HG03575 (cell line): ENCODE results near the gene BTC.
"Not testable (repeated sequence)": the region's sequence is repeated elsewhere in the genome, so short reads cannot be mapped to it uniquely, and the experiment has no call there.

ENCODE experiments used
- ATAC-seq: cut with Tn5 transposase; IDR thresholded peaks from one replicate; pipeline ENCODE4 v1.9.1; 2021; ENCODE audit not compliant: unreplicated experiment, insufficient number of reproducible peaks, low FRiP score; ENCODE audit errors: extremely low read depth

The BTC gene

GRCh38 chr4:74768857-74769525 is 25.3 kb downstream of the BTC start:
- ATAC-seq, result no peak

GRCh38 chr4:74764119-74764518 is 30.2 kb downstream of the BTC start:
- no peak for ATAC-seq

GRCh38 chr4:74758551-74759145 is 35.7 kb downstream of the BTC start:
- ATAC-seq, result no peak

- no peak for ATAC-seq
Measured at GRCh38 chr4:74757136-74757535, 37.2 kb downstream of the BTC start.

- ATAC-seq, result no peak
Measured at GRCh38 chr4:74755486-74755885, 38.8 kb downstream of the BTC start.

DNA sequence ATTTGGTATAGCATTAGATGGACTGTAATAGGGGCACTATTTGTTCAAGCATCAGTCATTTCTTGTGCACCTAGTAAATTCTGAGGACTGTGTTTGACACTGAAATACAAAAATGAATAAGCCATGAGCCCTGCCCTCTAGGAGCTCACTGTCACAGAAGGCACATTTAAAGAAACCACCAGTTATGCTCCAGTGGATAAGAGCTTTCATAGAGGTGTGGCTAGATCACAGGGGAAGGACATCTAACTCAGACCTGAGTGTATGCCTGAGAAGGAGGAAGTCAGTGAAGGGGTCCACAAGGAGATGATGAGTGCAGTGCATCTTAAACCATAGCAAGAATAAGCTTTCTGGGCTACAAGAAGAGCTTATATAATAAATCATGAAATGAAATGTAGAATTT is 40.1 kb downstream of the BTC start:
- ATAC-seq, result no peak

DNA sequence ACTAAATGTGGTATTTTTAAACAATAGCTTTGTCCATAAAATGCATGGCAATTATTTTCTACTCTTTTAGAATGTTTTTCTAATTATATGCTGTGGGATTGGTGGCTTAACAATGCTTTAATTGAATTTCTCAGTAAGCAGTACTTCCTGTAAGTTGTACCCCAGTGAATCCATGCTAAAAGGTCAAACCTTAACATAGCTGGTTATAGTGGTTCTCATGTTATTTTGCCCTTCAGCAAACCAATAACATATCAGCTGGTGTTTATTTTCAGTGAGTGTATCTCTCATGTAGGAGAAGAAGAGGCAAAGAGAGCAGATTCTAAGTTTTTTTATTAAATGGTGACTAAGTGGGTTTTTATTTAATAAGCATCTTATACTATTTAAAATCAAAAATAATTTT is 41.5 kb downstream of the BTC start:
- no peak for ATAC-seq

DNA sequence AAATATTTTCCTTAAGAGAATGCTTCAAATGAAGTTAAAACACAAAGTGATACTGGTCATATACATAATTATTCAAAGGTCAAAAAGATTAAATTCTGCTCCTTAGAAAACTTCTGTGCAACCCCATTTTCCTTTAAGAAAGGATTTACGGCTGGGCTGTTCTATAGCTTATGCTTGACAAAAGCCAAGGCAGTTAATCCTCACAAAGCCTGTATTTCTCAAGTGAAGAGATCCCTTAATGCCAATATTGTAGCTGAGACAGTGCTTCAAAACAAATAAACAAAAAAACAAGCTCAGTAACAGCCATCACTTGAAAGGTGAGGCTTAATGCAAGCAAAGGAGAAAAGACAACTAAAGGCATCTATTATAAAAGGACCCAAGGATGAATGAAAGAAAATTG is 42.5 kb downstream of the BTC start:
- ATAC-seq, result no peak

DNA sequence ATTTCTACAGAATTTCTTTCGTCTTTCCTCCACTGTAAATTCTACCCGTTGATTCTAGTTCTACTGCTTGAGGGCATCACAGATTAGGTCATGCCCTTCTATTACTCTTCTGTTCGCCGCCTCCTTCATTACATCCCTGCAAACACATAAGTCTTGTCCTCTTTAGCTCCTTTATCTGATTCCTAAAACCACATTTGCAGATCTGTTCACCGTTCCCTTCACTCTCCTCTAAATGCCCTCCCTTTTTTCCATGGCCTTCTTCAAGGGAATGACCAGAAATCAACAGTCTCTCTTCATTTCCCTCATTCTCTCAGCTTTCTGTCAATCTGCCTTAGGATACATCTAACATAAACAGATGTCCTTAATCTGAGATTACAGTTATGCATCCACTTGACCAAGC is 43.1 kb downstream of the BTC start:
- no peak for ATAC-seq

GRCh38 chr4:74742185-74742584 is 52.1 kb downstream of the BTC start:
- no peak for ATAC-seq

GRCh38 chr4:74738464-74739143 is 55.7 kb downstream of the BTC start:
- ATAC-seq, result no peak

DNA sequence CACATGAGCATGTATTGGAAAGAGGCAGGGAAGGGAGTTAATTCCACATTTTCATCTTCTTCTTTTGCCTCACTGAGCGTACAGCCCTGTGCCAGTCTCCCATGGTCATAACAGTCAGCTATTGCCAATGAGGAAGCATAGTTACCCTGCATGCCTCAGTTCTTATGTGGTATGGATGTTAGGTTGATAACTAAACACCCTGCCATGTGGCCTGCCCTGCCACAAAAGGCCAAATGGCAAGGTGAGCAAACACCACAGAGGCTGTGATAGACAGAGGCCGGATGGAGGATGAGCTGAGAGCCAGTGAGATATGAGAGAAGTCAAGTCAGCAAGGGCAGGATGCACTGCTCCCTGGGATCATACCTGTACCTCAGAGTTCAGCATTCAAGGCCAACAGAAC is 59.3 kb downstream of the BTC start:
- no peak for ATAC-seq

DNA sequence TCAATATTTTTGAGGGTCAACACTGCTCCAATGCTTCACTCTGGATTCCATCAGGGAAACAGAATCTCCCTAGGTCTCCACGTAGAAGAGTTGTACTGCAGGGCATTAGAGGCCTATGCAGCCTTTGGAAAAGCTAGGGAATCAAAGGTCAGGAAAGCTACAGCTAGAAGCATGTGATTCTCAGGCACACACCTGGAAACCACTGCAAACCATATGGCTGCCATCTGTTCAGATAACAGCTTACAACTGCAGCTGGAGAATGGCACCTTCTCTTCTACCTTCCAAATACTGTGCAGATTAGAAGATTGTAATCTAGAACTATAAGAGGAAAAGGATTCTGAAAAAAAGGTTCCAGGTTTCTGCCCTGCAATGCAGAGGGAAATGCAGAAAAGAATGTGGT is 60.6 kb downstream of the BTC start:
- ATAC-seq, result no peak

DNA sequence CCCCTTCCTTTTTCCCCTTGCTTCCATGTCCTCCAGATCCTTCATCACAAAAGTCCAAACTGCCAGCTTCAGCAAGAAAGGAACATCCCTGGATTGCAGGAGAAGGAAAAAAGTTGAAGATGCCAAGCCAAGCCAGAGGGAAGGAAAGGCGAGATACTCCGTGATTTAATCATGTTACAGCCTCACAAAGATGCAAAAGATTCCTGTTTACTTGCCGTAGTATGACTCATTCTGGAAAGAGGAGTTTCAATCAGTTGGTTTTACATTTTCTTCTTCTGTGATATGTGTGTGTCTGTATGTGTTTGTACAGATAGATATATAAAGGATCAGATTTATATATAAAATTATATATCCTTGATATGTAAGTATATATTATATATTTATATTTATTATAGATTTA is 69.3 kb downstream of the BTC start:
- no peak for ATAC-seq

- ATAC-seq, result no peak
Measured at GRCh38 chr4:74716436-74716765, 77.9 kb downstream of the BTC start.

- ATAC-seq, result no peak
Measured at GRCh38 chr4:74715706-74716435, 78.5 kb downstream of the BTC start.

- no peak for ATAC-seq
Measured at GRCh38 chr4:74714611-74715130, 79.7 kb downstream of the BTC start.

GRCh38 chr4:74708135-74708534 is 86.2 kb downstream of the BTC start:
- ATAC-seq, result not testable (repeated sequence)
